GM19397 (cell line): Measurements from ENCODE around the gene ZBTB38.

Experiments
- ATAC-seq: cut with Tn5 transposase; IDR thresholded peaks from one replicate; pipeline ENCODE4 v1.9.1; 2021; ENCODE audit warnings: mild to moderate bottlenecking, moderate library complexity; ENCODE audit not compliant: unreplicated experiment

The ZBTB38 gene

DNA sequence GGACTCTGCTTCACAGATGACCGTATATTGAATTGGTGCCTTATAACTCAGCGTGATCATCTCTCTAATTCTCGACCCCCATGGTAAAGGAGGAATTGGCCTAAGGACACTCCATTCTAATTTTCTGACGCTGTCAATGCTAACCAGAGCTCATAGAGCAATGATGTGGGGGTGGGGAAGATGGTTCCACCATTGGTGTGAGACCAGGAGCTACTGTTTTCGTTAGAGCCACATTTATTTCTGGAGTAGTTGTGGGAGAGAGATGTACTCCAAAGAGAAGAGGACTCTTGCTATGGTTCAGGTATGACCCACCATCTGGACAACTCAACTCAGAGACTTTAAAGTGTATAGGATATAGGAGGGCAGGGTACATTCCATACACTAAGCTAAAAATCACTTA, 16.3 kb downstream of the ZBTB38 start:
- ATAC-seq, result no peak

- no peak for ATAC-seq
Observed at GRCh38 chr3:141385406-141386125, 17.3 kb downstream of the ZBTB38 start.

- ATAC-seq, result no peak
Observed at GRCh38 chr3:141386126-141386488, 17.8 kb downstream of the ZBTB38 start.

DNA sequence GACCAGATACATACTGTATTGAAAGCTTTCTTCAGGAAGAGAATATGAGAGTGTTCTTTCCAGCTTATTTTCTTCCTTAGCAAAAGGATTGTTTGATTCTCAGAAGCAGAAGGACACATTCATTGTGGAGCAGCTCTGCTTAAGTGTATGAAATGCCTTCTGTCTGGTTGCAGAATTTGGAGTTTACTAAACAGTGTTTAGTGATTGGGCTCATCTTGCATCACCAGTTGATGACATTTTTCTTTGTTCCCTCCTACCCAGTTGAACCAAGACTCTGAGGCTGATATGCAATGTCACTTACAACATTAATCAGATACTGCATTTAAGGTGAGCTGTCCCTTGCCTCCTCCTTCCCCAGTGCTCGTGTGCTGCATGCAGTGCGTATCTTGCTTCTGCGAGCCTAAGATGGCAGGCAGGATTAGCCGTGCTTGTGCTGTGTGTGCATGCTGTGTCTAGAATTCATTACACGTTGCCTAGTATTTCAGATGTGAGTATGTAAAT, 18.4 kb downstream of the ZBTB38 start:
- ATAC-seq, result no peak

GRCh38 chr3:141387516-141387915, 19.2 kb downstream of the ZBTB38 start:
- ATAC-seq, result no peak

GRCh38 chr3:141388395-141388794, 20.1 kb downstream of the ZBTB38 start:
- no peak for ATAC-seq

DNA sequence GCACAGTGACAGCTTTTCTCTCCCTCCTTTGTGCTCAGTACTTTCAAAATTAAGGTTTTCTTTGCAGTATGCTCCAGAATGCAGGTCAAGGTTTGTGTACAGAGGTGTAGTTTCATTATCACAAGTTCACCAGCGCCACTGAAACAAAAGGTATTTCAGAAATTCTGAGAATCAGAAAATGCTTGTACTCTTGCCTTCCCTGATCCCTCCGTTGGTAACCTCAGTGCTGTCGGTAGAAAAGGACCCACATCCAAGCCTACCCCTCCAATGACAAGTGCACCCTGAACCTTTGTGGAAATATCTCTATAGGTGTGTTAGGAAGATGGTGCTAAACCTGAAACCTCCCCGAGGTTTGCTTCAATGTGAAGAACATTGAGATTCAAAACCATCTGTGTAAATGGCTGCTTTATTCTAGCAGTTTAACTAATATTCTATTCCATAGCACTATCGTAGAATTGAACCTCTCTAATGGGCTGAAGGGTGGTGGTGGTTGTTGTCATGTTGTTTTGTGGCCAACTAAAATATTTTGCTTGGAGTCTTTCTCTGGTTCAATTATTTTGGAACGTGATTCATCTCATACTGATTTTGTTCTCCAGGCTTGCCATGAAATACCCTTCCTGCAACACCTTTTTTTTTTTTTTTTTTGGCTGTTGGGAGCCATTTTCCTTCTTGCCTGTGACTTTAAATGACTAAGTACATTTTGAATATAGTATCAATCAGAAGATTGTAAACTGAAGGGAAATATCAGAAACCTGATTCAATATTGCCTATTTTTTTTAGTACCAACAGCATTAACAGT, 20.7 kb downstream of the ZBTB38 start:
- ATAC-seq, result no peak

DNA sequence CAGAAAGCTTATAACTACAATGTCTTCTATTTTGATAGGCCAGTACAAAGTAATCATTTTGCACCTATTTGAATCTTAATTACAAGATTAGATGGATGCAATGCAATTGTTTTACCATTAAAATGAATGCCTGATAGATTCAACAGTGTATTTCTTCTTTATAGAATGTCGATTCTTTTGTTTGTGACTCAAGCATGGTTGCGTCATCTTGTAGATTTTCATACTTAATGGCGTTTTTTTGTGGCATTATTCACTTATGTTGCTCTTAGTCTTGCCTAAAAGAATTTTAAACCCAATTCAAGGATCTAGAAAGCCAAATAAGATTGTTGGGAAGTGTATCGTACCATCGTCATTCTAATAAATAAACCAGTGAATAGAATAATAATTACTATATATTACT, 21.4 kb downstream of the ZBTB38 start:
- no peak for ATAC-seq

GRCh38 chr3:141390747-141391146, 22.4 kb downstream of the ZBTB38 start:
- ATAC-seq, result no peak

GRCh38 chr3:141391298-141391990, 23.1 kb downstream of the ZBTB38 start:
- no peak for ATAC-seq

GRCh38 chr3:141391991-141392316, 23.6 kb downstream of the ZBTB38 start:
- no peak for ATAC-seq

GRCh38 chr3:141392416-141392815, 24.1 kb downstream of the ZBTB38 start:
- ATAC-seq, result no peak

DNA sequence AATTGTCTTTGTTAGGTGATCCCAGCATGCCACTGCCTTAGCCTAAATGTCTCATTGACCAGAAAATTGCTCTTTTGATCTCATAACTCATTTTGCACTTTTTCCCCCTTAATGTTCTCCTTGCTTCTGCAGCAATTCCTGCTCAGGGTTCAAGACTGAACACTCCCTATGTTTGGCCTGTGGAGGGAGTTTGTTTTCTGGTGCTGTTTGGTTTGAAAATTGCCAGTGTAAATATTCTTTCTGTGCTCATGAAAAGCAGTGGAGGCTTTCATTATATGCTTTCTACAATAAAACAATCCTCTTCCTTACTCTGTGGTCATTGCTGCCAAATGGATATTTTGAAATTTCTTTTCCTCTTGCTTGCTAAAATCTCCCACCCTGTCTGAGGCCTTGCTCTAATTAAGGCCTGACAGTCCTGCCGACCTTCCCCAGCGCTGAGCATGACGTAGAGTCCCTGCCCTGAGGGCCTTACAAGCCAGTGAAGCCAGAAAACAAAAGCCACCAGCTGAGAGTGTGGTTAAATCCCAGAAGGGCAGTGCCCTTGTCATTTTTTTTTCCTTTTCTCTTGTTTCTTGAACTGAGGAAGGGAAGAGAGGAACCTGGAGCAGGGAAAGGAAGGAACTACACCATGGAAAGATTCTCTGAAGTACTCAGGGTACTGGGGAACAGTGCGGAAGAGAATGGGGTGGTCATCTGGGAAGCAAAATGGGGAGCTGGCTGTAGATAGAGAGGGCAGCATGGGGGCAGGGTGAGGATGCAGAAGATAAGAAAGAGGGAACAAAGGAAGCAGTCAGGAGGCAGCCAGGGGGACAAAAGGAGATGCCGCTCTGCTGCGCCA, 24.8 kb downstream of the ZBTB38 start:
- ATAC-seq, result no peak

DNA sequence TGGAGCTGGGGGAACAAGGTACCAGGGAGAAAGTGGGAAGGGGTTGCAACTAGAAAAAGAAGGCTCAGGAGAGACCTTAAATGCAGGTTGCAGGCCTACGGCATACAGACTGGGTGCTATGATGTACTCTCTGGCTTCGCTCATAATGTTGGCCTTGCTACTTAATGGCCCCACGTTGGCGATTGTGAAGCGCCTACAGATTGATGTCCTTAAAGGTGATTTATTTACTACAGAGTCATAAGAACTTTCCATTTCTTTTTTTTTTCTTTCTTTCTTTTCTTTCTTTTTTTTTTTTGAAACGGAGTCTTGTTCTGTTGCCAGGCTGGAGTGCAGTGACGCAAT, 25.4 kb downstream of the ZBTB38 start:
- ATAC-seq, result no peak

- ATAC-seq, result no peak
Observed at GRCh38 chr3:141394560-141394959, 26.3 kb downstream of the ZBTB38 start.

DNA sequence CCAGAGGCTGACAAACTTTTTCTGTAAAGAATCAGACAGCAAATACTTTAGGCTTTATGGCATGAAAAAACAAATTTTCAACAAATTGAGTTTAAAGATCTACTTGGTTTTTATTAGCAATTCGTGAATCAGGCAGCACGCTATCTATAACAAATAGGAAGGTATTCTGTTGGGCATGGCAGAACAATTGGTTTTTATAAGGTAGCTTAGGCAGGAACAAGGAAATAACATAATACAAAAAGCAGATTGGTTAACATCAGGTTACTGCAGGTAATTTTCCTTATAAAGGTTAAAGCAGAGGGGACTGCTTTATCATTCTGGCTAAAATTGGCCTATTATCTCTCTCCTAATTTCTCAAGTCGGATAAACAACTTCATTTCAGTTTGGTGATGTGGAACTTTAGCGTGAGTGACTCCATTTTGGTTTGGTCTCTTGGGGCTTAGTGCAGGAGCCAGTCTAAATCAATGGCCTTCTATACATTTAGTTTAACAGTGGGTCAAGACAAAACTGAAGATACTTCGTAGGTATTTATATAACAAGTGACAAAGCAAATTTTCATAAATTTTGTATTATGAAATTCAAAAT, 26.8 kb downstream of the ZBTB38 start:
- no peak for ATAC-seq

DNA sequence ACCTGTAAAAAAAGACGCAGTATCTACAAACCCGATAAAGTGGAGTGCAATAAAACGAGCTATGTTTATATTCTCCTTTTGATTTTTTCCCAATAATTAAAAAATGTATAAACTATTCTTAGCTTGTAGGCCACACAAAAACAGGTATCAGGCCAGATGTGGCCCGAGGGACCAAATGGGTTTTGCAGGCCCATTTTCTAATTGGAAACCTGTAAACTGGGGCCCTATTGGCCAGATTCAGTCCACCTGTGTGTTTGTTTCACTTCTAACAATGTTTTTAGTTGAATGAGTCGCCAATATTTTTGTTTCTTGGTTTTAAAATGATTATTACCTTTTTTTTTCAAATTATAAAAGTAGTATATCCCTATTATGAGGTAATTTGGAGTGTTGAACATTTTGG, 29.7 kb downstream of the ZBTB38 start:
- ATAC-seq, result no peak

GRCh38 chr3:141399200-141399599, 30.9 kb downstream of the ZBTB38 start:
- no peak for ATAC-seq

DNA sequence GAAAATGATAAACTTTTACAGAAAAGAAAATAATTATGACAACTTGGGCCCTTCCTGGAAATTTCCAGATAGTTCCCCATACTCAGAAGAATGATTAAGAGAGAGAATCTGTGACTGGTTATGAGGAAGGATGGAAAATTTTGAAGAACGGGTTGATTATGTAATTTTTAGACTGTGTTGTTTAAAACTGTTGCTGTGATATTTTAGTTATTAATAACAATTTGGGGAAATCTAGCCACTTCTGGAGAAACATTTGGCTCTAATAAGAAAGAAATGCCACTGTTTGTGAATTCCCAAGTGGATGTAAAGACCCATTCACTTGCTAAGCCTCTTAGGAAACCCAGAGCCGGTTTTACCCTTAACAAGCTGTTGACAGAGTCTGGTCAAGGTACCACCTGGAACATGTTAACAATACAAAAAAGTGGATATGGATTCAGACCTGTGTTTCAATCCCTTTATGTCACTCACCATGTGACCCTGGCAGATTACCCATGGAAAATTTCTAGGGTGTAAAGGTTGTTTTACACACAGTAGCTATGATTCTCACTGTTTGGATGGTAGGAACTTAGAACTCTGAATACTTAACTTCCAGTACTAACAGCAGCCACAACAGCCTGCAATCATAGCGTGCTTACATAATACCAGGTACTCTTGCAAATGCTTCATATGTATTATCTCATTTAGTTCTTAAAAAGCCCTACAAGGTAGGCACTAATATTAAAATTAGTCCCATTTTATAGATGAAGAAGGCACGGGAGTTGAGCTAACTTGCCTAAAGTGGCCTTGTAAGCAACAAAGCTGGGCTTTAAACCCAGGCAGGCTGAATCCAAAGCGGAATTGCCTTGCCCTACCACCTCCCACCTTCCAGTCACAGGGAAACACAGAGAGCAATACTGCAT, 32.0 kb downstream of the ZBTB38 start:
- no peak for ATAC-seq

DNA sequence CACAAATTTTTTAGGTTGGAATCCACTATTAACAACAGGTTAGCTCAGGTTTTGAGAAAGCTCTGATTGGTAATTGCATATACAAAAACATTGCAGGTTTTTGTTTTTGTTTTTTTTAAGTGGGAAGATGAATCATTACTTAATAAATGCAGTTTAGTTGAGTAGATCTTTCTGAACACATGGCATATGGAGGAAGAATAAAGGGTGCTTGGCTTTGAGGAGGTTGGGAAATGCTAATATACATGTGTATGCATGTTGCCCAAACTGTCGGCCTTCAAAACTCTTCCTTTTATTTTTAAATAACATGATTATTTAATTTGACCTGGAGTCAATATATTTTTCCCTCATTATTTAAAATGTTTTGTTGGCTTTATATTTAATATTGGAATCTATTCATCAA, 32.8 kb downstream of the ZBTB38 start:
- ATAC-seq, result no peak
